HG02870 (cell line): ENCODE measurements around the gene GRM1.

Experiments used
- ATAC-seq: cut with Tn5 transposase; IDR thresholded peaks from one replicate; pipeline ENCODE4 v1.9.1; 2021; ENCODE audit warnings: mild to moderate bottlenecking, moderate library complexity; ENCODE audit not compliant: unreplicated experiment

Gene GRM1

DNA sequence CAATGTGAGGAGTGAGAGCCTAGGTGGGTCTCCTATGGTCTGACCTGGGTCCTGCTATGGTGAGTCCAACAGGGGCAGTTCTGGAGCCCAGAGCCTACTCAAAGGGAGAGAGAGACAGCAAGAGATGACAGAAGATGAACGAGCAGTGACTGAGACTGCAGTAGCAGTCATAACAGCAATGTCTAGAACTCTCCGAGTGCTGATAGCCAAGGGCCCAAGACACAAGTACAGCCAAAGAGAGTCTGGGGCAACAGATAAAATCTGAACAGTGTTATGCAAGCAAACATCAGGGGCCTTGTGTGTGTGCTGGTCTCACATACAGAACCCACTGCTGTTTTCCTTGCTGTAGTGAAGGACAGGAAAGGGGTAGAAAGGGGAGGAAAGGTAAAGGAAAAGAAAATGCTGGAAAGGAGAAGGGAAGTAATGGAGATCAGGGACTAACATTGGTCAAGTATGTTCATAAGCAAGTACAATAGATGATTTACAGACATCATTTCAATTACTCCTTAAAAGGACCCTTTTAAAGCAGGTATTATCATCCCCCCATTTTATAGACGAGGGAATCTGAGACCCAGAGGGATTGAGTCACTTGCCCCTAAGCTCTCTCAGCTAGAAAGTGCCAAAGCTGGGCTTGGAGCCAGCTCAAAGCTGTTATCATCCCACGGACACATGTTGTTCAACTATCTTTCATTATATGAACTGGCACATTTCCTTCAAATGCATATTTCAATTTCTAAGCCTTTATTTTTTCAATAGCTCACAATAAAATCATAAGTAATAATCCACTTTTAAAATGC lies 332.5 kb downstream of the GRM1 start:
- no peak for ATAC-seq

DNA sequence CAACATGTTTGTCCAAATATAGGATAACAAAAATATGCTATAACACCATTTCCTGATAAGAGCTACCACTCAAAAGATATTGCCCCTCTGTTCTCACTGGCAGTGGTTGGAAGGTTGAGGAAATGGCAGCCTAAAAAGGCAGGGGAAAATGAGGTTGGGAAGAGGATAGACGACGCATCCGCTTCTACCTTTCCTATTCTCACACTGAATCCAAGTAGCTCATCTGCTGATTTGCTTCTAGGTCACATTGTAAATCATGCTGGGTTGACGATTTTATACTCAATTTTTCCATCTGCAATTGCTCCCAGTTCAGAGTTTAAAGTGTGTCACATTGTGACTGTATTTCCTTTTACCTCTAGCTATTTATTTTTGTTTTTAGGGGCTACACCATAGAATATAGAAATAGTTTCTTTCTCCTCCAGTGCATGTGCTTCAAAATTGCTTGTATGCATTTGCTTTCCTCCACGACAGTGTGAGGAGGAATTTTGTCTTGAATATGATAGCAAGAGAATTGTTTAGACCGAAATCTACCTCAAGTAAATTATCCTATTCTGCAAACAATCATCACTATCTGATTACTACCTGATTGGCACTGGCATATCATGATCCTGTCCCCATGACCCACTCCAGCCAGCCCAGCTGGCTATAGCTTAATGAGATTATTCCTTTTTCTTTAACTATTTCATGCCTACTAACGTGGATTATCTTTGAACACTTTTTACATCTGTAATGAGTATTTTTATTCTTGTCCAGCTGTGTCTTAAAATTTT lies 335.2 kb downstream of the GRM1 start:
- ATAC-seq: no peak

DNA sequence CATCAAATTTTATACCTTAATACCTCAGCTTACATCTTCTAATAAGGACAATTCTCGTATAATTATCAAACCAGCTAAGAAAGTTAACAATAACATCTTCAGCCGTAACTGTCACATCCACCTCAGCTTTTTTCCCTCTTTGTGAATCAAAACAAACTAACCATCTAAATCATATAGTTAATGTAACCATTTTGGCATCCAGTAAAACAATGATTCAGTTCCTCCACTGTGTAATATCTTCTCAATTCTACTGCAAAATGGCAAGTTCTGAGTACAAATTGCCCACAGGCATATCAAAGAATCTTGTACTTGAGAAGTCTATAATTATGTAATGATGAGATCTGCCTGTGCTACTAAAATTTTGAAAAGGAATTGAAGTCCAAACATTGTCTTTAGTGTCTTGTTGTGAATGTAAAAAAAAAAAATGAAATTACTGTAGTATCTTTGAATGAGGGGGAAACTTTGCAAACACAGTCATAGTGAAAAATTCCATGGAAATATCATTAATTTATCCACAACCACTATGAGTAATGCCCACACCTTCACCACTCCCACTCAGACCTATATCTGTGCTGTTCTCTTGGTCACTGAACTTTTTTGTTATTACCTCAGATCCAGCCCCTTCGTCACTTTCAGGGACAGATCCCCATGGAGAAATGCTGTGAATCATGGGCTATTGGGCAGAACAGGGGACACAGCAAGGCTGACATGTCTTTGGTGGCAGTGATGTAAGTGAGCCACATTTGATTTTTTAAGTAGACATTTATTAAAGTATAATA lies 336.1 kb downstream of the GRM1 start:
- ATAC-seq: no peak

DNA sequence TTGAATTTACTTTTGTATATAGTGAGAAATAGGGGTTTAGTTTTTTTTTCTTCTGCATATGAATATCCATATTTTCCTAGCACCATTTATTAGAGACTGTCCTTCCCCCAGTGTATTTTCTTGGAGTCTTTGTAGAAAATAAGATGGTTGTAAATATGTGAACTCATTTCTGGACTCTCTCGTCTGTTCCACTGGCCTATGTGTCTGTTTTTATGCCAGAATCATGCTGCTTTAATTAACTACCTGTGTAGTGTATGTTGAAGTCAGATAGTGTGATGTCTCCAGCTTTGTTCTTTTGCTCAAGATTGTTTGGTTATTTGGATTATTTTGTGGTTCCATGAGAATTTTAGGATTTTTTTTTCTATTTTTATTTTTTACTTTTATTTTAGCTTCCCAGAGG lies 338.2 kb downstream of the GRM1 start:
- ATAC-seq: no peak

DNA sequence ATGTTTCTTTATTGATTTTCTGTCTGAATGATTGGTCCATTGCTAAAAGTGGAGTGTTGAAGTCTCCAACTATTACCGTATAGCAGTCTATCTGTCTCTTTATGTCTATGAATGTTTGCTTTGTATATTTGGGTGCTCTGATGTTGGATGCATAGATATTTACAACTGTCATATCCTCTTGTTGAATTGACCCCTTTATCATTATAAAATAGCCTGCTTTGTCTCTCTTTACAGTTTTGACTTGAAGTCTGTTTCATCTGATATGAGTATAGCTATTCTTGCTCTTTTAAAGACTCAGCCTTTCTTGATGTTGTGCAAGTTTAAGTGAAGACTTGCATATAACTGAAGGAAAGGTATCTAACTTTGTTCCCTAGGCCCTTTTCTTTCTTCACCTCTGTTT lies 341.0 kb downstream of the GRM1 start:
- ATAC-seq: no peak

DNA sequence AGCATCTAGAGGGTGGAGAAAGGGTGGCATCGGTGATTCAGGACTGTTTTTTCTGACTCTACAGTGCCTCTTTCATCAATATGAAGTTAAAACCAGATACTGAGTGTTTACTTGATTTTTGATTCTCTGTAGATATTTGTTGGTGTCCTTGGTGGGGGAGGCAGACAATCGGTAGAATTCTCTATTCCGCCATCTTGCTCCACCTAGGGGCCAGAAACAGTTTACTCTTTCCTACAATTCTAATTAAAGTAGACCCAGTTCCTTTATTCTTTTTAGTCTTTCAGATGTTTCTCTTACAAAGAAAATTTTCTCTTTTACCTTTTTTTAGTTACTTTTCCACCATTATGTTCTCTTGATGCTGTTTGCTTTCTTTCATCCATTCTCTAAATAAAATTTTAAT lies 352.6 kb downstream of the GRM1 start:
- ATAC-seq: no peak

DNA sequence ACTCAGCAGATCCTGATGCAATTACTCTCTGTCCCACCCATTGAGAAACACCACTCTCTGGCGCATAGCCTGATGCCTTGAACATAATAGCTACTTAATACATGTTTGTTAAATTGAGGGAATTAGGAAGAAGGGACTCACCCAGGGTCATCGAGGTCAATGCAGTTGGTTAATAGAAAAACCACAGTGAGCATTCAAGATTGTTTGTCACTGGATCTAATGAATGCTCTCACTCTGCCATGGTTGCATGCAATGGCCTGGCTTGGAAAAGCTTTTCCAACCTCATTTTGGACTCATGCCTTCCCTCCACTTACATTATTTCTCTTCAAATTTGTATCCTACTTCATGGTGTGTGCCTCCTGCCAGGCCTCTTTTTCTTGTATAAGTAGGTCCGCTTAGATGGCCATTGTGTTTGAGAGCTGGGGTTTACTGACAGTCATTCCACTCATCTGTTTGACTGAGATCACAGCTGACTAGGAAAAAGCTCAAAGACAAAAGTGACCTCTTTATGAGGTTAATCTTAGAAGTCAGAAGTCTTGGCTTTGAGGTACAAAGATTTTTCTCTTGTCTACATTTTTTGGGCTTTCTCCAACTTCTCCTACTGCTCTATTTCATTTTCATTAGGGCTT lies 360.0 kb downstream of the GRM1 start:
- ATAC-seq: no peak

DNA sequence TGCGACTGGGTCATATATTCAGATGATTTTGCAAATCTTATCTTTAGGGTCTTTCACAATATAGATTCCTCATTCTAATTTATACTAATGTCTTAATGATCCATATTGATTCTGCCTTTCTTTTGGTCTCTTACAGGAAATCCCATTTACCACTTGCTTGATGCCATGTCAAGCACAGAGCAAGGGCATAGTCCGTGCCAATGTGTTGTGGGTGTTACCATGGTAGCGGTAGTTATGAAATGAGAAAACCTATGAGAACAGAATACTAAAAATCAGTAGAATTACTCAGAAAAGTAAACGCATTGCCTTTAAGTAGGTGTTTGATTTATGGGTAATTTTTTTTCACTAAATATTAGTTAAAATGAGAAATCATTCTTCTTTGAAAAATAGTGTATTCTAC lies 360.9 kb downstream of the GRM1 start:
- ATAC-seq: no peak

DNA sequence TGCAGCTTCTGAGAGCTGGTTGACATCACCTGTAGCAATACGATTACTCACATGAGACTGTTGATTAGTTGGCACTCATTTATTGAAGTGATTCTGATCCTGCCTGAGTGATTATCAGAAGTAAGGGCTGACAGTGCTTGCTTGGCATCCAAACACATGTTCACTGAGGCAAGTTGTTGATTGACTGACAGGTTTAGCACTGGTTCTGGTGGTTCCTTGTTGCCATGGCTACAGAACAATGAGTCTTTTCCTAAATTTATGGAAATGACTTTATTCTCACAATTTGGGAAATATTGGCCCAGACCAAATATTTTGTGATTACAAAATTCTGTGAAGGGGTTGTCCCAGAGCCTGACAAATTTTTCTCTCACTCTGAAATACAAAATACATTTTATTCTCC lies 368.8 kb downstream of the GRM1 start:
- no peak for ATAC-seq

DNA sequence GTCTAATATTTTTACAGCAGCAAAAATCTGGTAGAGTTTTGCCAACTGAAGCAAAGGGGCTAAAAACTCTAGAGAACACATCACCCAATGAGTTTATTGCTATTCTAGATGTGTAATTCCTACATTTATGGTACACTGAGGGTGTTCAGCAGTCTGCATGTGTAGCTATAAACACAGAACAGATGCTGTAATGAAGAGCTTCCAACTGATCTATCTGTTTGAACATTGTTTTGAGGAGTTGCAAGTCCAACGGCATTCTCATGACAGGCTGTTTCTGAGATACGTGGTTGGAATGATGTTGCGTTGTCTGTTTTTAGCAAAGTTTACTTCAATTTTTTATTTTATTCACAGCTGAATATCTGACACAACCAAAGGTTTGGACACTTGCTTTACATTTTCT lies 373.6 kb downstream of the GRM1 start:
- ATAC-seq: no peak

DNA sequence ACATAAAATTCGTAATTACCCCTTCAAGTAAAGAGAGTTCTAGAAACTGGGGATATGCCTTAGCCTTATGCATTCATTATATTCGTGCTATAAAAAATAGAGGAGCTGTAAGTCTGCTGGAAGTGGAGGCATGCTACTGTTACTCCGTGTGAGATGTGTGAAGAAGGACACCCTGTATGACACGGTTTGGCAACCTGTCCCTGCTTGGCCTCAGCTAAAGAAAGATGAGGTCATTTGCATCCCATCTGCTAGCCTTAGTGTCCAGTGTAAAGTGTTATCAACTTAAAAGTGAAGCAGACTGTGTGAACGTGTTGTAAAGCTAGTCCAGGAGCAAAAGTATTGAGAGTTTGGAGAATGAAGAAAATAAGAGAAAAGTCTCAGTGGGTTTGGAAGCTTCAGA lies 379.7 kb downstream of the GRM1 start:
- ATAC-seq: no peak

DNA sequence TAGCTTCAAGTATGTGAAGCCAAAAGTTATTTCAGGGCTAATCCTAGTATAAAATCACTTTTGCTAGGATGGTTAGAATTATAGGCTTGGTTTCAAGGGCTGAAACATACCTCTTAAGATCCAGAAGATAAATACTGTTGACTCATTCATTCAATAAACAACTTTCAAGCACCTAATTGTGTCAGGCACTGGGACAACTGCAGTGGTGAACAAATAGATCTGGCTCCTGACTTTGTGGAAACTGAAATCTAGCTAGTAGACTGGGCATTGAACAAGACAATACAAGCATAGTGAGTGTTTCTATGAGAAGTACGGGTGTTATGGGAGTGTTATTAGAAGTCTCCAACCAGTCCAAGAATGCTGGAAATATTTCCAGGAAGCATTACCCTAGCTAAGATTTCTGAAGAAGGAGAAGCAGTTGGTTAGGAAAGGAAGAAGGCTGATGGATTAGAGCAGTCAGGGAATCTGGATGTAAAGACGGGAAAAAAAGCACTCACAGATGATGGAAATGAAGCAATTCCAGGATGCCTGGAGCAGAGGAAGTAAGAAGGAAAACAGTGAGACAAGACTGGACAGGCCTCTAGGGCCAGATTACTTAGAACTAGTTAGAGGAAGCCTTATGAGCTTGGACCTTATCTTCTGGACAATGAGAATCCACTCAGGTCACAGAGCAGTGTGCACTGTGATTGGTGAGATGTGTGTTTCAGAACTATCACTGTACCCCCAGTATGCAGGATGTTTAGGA lies 382.2 kb downstream of the GRM1 start:
- no peak for ATAC-seq

DNA sequence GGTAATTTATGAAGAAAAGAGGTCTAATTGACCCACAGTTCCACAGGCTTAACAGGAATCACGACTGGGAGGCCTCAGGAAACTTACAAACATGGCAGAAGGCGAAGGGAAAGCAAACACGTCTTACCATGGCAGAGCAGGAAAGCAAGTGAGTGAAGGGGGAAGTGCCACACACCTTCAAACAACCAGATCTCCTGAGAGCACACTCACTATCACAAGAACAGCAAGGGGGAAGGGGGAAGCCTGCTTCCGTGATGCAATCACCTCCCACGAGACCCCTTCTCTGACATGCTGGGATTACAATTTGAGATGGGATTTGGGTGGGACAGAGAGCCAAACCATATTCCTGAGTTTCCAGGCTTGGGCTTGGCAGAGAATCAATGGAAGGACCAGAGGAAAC lies 390.7 kb downstream of the GRM1 start:
- no peak for ATAC-seq

DNA sequence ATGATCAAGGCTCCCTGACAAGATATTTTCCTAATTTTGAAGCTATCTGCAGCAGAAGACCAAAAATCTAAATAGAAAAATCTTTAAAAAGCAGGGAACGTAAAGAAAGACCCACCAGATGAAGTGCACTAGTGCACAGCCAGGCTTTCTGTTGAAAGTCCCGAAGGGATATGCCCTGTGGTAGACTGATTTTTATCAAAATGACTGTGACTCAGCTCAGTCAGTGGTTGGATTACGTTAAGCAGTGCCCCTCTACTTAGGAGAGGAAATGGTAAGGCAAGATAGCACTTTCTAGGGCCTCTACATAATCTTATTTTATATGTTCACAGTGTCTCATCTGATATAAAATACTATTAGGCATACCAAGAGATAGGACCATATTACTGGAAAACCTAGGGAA lies 391.4 kb downstream of the GRM1 start:
- ATAC-seq: no peak

DNA sequence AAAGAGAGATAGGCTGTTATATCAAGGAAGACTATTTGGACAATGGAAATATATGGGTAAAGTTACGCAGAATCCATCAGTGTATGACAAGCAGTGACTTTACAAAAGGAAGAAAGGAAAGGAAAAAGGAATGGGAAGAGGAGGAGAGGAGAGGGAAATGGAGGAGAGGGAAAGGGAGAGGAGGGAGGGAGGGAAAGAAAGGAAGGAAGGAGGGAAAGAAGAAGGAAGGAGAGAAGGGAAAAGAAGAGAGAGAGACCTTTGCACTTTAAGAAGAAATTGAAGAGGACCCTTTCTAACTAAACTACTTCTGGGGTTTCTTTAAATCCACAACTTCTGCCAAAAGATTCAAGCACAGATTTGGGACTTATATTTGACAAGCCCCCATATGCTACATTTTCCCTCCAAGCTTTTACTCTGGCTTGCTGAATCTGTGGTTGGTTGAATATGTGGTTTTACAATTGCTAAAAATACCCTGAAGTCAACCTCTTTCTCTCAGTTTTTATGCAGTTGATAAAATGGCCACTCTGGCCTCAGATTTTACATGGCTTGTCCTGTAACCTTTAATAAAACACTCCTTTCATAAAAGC lies 394.0 kb downstream of the GRM1 start:
- no peak for ATAC-seq

DNA sequence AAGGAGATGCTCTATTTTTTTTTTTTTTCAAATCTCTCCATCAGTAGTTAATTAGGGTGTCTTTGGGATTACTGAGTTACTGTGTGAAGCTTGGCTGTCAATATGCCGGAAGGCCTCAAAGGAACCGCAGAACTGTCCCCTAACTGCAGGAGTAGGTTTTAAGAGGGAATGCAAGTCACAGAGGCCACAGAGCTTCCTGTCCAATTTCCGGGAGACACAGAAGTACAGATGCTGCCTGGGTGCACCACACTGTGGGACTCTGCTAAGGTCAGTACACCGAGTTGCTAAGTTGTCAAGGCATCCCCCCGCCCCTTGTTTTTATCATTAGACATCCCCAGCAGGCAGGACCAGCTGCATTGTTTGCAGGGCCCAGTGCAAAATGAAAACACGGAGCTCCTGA lies 394.6 kb downstream of the GRM1 start:
- no peak for ATAC-seq

DNA sequence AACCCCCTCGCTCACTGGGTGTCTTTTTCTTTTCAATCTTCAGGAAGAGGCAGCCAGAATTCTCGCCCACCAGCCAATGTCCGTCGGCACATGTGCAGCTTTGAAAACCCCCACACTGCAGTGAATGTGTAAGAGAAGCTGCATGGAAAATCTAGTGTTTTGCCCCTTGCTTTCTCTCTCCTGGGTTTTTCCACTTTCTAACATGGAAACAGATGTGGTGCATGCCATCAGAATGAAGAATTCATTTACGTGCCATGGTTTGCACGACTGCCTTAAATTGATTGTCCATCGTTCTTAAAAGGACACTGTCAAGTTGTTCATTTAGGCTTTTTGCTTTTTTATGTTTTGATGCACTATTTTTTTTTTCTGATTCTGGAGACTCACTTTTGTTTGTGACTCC lies 397.7 kb downstream of the GRM1 start:
- no peak for ATAC-seq

DNA sequence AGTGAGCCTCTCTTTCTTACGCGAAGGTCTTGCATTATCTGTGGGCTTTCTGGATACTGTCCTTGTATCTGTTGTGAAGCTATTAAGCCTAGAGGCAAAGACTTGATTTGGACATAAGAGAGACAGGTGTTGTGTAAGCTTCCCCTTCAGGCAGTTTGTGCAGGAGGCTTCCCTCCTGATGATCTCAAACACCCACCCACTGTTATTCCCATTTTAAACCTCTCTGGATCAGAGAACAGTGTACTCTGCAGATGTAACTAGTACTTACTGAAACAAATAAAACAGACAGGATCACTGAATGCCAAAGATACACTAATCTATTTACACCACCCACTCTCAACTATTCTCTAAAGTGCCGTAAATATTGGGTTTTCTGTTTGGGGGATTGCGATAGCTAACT lies 401.0 kb downstream of the GRM1 start:
- ATAC-seq: no peak

DNA sequence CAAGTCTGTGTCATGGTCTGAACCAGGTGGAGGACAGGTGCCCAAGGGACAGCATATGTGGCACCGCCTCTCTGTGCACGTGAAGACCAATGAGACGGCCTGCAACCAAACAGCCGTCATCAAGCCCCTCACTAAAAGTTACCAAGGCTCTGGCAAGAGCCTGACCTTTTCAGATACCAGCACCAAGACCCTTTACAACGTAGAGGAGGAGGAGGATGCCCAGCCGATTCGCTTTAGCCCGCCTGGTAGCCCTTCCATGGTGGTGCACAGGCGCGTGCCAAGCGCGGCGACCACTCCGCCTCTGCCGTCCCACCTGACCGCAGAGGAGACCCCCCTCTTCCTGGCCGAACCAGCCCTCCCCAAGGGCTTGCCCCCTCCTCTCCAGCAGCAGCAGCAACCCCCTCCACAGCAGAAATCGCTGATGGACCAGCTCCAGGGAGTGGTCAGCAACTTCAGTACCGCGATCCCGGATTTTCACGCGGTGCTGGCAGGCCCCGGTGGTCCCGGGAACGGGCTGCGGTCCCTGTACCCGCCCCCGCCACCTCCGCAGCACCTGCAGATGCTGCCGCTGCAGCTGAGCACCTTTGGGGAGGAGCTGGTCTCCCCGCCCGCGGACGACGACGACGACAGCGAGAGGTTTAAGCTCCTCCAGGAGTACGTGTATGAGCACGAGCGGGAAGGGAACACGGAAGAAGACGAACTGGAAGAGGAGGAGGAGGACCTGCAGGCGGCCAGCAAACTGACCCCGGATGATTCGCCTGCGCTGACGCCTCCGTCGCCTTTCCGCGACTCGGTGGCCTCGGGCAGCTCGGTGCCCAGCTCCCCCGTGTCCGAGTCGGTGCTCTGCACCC lies 405.2 kb downstream of the GRM1 start:
- ATAC-seq: no peak
